OCI-LY7 (cell line): Measurements from ENCODE around the gene SFXN5. TPM values are rescaled to one million over a fixed set of nuclear protein-coding genes. Genes with fewer than 3 reads are reported as not detected.

ENCODE experiments used
- BruUV-seq: library from RNA; stranded (reverse); fragments of 400-500 nt; replicated peaks from 2 replicates; lab custom pipeline; 2021; lab: Mats Ljungman, UMichigan
- CTCF ChIA-PET: fragments of 300-600 bp; sonication (Branson Sonifier 250); formaldehyde crosslinking; loops from one replicate; lab custom pipeline; 2022; ENCODE audit warnings: antibody characterized with exemption; ENCODE audit not compliant: unreplicated experiment; lab: Charles Lee
- POLR2A ChIA-PET: fragments of 300-600 bp; sonication (Branson Sonifier 250); formaldehyde crosslinking; loops from one replicate; lab custom pipeline; 2022; ENCODE audit warnings: antibody characterized with exemption; lab: Charles Lee
- DNase-seq: peaks from one replicate; pipeline ENCODE4 v3.0.0-alpha.2; 2015; ENCODE audit warnings: low spot score
- H2AFZ ChIP-seq: fragments of 200-600 bp; sonication (generic), shearing (Covaris generic); 2 replicates; pipeline ENCODE4 v1.6.1; 2014; ENCODE audit warnings: mild to moderate bottlenecking, antibody characterized with exemption, low read length, moderate library complexity
- H3K27ac ChIP-seq: fragments of 200-600 bp; sonication (generic); 2 replicates; pipeline ENCODE4 v1.5.1; 2014; ENCODE audit warnings: mixed run types, low read depth, mild to moderate bottlenecking, moderate library complexity, low read length, inconsistent platforms; ENCODE audit not compliant: poor library complexity, severe bottlenecking
- H3K36me3 ChIP-seq: fragments of 200-600 bp; sonication (generic); 2 replicates; pipeline ENCODE4 v1.6.1; 2014; ENCODE audit warnings: mild to moderate bottlenecking, antibody characterized with exemption, low read length, moderate library complexity, mixed read lengths; ENCODE audit not compliant: insufficient read depth
- H3K4me1 ChIP-seq: fragments of 200-600 bp; sonication (generic); 2 replicates; pipeline ENCODE4 v1.5.1; 2014; ENCODE audit warnings: mild to moderate bottlenecking, low read length; ENCODE audit not compliant: insufficient read depth, poor library complexity, severe bottlenecking
- H3K4me2 ChIP-seq: fragments of 200-600 bp; sonication (generic); 2 replicates; pipeline ENCODE4 v1.6.1; 2014; ENCODE audit warnings: mild to moderate bottlenecking, low read length
- H3K4me3 ChIP-seq: fragments of 200-600 bp; sonication (generic); 2 replicates; pipeline ENCODE4 v1.5.1; 2014; ENCODE audit warnings: mild to moderate bottlenecking, low read depth, low read length; ENCODE audit not compliant: poor library complexity, severe bottlenecking
- H3K79me2 ChIP-seq: fragments of 200-600 bp; sonication (generic); 2 replicates; pipeline ENCODE4 v1.6.1; 2016; ENCODE audit warnings: low read depth, mild to moderate bottlenecking, low read length, moderate library complexity, mixed read lengths; ENCODE audit not compliant: insufficient read depth
- H3K9me2 ChIP-seq: fragments of 200-600 bp; sonication (generic); 2 replicates; pipeline ENCODE4 v1.6.1; 2016; ENCODE audit warnings: mild to moderate bottlenecking, low read length, mixed read lengths; ENCODE audit not compliant: insufficient read depth
- H3K9me3 ChIP-seq: fragments of 200-600 bp; sonication (generic); 2 replicates; pipeline ENCODE4 v1.6.1; 2014; ENCODE audit warnings: mild to moderate bottlenecking, mixed run types, low read length, mixed read lengths
- H4K20me1 ChIP-seq: fragments of 200-600 bp; sonication (generic); 2 replicates; pipeline ENCODE4 v1.6.1; 2014; ENCODE audit warnings: mild to moderate bottlenecking, antibody characterized with exemption, low read length, moderate library complexity, mixed read lengths; ENCODE audit not compliant: insufficient read depth
- EZH2phosphoT487 ChIP-seq: fragments of 200-600 bp; sonication (generic); IDR thresholded peaks from 2 replicates; pipeline ENCODE4 v1.6.1; 2018; ENCODE audit warnings: low read depth, borderline replicate concordance, mild to moderate bottlenecking, mixed run types, antibody characterized with exemption, low read length, moderate library complexity, mixed read lengths
- intact Hi-C: fragments of 100-400 bp; cut with micrococcal nuclease; formaldehyde crosslinking; loops from one replicate; pipeline ENCODE4 v1.10.0; 2022; ENCODE audit not compliant: unreplicated experiment
- total RNA-seq, 2 experiments: library from RNA; depleted of rRNA in 1 of 2; stranded (reverse); fragments of >200 nt in 1 of 2; shearing (Covaris generic) in 1 of 2; gene quantifications; 2 replicates each; pipeline ENCODE4 v1.2.3, GENCODE V29; 2014 to 2022
- TF ChIP-seq, protein P1 (sequence below): fragments of 200-600 bp; sonication (generic); conservative IDR thresholded peaks from 2 replicates; pipeline ENCODE4 v1.5.1; 2014; ENCODE audit warnings: mild to moderate bottlenecking, antibody characterized with exemption, low read length, moderate library complexity, mixed read lengths

SFXN5 gene
- total RNA-seq, 2 experiments from 2014 or later, result 4.5 to 10.5 TPM

DNA sequence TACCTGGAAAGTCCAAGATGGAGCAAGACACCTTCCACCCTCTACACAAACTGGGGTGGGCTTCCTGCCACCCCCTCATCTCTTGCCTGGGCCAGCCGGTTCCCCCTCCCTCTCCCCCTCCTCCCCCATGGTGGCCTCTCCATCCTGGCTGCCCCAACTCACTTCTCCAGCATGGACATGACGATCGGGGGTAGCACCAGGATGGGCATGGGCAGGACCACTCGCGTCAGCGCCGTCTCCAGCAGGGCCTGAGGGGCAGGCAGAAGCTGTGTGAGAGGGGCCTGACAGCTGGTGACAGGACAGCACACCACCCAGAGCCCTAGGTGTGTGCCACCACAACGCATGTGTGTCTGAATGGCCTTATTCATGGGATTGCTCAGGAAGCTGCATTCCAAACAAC lies 103.2 kb downstream of the SFXN5 start:
- H3K27ac ChIP-seq, result no peak overlapping the region
- H2AFZ ChIP-seq, result no peak overlapping the region
- DNase-seq, result no peak
- intact Hi-C loops, result no loop called here
- H3K4me1 ChIP-seq, result no peaks in the 10 kb centered on the region
- ChIA-PET POLR2A (no interaction called here), CTCF (no interaction called here)
- H4K20me1 ChIP-seq, result no peaks in the 10 kb centered on the region
- no peaks in the 10 kb centered on the region for H3K9me2 ChIP-seq
- no TSS peak for BruUV-seq
- no peaks in the 10 kb centered on the region for H3K79me2 ChIP-seq
- no peaks in the 10 kb centered on the region for H3K36me3 ChIP-seq
- H3K4me3 ChIP-seq, result no peak overlapping the region
- no peak overlapping the region for H3K4me2 ChIP-seq
- no peaks in the 10 kb centered on the region for H3K9me3 ChIP-seq
- TF ChIP-seq, protein P1, sequence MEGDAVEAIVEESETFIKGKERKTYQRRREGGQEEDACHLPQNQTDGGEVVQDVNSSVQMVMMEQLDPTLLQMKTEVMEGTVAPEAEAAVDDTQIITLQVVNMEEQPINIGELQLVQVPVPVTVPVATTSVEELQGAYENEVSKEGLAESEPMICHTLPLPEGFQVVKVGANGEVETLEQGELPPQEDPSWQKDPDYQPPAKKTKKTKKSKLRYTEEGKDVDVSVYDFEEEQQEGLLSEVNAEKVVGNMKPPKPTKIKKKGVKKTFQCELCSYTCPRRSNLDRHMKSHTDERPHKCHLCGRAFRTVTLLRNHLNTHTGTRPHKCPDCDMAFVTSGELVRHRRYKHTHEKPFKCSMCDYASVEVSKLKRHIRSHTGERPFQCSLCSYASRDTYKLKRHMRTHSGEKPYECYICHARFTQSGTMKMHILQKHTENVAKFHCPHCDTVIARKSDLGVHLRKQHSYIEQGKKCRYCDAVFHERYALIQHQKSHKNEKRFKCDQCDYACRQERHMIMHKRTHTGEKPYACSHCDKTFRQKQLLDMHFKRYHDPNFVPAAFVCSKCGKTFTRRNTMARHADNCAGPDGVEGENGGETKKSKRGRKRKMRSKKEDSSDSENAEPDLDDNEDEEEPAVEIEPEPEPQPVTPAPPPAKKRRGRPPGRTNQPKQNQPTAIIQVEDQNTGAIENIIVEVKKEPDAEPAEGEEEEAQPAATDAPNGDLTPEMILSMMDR, result no peak
- no peak for TF ChIP-seq EZH2phosphoT487

DNA sequence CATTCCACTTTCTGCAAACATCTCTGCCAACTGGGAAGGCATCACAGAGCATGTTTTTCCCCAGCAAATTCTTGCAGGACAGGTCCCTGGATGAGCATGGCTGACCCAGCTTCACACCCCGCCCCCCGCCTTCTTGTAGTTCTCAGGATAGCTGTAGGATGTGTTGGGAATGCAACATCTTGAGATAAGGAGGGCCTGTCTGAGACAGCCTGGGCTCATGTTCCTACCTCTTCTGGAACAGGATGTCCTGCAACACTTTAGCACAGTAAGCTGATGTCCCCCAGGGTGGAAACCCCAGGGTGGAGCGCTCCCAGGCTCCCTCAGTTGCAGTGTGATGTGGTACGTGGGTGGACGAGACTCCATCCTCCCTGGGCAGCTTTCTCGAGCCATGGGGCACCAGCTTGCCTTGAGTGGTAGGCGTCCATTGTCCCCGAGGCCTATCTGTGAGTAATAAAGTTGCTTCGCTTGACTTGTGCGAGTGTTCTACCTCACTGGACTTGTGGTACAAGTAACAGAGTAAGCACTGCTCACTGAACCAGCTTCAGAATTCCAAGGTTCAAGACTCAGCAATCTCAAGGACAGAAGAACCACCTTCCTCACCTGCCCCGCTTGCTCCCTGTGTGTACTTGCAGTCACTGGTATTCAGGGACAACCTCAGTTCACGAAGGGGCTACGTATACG lies 105.6 kb downstream of the SFXN5 start:
- ChIA-PET POLR2A (no interaction called here), CTCF (no interaction called here)
- no peaks in the 10 kb centered on the region for H3K36me3 ChIP-seq
- H3K79me2 ChIP-seq, result no peaks in the 10 kb centered on the region
- H4K20me1 ChIP-seq, result no peaks in the 10 kb centered on the region
- no peak overlapping the region for H2AFZ ChIP-seq
- no peak overlapping the region for H3K4me3 ChIP-seq
- no peak for DNase-seq
- TF ChIP-seq, protein P1, result no peak
- no peak for TF ChIP-seq EZH2phosphoT487
- no peak overlapping the region for H3K4me2 ChIP-seq
- no peaks in the 10 kb centered on the region for H3K9me2 ChIP-seq
- no peaks in the 10 kb centered on the region for H3K9me3 ChIP-seq
- no TSS peak for BruUV-seq
- intact Hi-C loops, result no loop called here
- H3K4me1 ChIP-seq, result no peaks in the 10 kb centered on the region
- H3K27ac ChIP-seq, result no peak overlapping the region

DNA sequence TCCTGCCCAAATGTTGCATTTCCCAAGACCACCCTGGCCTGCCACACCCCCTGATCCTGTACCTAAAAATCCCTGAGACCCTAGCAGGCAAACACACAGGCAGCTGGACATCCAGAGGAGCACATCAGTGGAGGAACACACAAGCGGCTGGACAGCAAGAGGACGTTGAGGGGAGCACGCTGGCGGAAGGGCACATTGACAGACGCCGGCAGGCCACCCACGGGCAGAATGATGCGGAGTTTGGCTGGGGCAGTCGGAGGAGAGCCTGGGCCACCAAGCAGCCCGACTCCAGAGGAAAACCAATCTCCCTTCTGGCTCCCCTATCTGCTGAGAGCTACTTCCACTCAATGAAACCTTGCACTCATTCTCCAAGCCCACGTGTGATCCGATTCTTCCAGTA lies 106.5 kb downstream of the SFXN5 start:
- ChIA-PET POLR2A (no interaction called here), CTCF (no interaction called here)
- Histone ChIP-seq H3K79me2 (no peaks in the 10 kb centered on the region), H3K4me2 (no peak overlapping the region), H3K4me1 (no peaks in the 10 kb centered on the region), H3K27ac (no peak overlapping the region), H2AFZ (no peak overlapping the region), H3K9me3 (no peaks in the 10 kb centered on the region), H3K36me3 (no peaks in the 10 kb centered on the region), H4K20me1 (no peaks in the 10 kb centered on the region), H3K4me3 (no peak overlapping the region), H3K9me2 (no peaks in the 10 kb centered on the region)
- DNase-seq, result no peak
- intact Hi-C loops, result no loop called here
- TF ChIP-seq, protein P1, result no peak
- TF ChIP-seq EZH2phosphoT487, result no peak
- BruUV-seq, result no TSS peak
